ENCODE measurements around the gene NCR2. TPM values are rescaled to one million over a fixed set of nuclear protein-coding genes. Genes with fewer than 3 reads are reported as not detected.

Gene NCR2
- total RNA-seq, 1 experiment from 2014 or later = not detected

GRCh38 chr6:41366150-41366549 is 30.7 kb downstream of the NCR2 start:
- Mint-ChIP-seq H3K4me3 (ENCODE audit: unreplicated experiment) (no peak overlapping the region), H3K27me3 (ENCODE audit: insufficient read depth, unreplicated experiment) (peaks cover 47% of the 10 kb centered on the region), H3K36me3 (ENCODE audit: insufficient read depth, unreplicated experiment) (no peaks in the 10 kb centered on the region), H3K4me1 (ENCODE audit: insufficient read depth, unreplicated experiment) (no peaks in the 10 kb centered on the region), H3K27ac (ENCODE audit: low read depth, unreplicated experiment) (no peak overlapping the region), H3K9me3 (ENCODE audit: unreplicated experiment) (peaks cover 7% of the 10 kb centered on the region)
- ChIA-PET CTCF (interaction anchor here (0.6 to 0.8 kb wide), 3 partner anchors 32 to 386 kb away, joined by 3 read pairs; no protein-coding TSS in a partner anchor), POLR2A (no interaction called here)
- no peak for DNase-seq (ENCODE audit: unreplicated experiment)
- TF ChIP-seq CTCF (IDR thresholded peaks at IDR 0.05; ENCODE audit: unreplicated experiment) = no peak
- intact Hi-C loops (cut with micrococcal nuclease) = loop anchor here (5.0 kb wide), 2 partner anchors 96 to 676 kb away; no protein-coding TSS in a partner anchor
- BruUV-seq (replicated peaks) = no TSS peak

- CTCF ChIA-PET = interaction anchor here (0.6 to 3.2 kb wide), 19 partner anchors 12 to 755 kb away, joined by 3 to 35 read pairs (median 6); no protein-coding TSS in a partner anchor
- BruUV-seq (replicated peaks) = no TSS peak
- POLR2A ChIA-PET = interaction anchor here (0.6 to 0.7 kb wide), 2 partner anchors 420 to 1513 kb away, joined by 4 read pairs; no protein-coding TSS in a partner anchor
- no peaks in the 10 kb centered on the region for H3K36me3 Mint-ChIP-seq (ENCODE audit: insufficient read depth, unreplicated experiment)
- peaks cover 56% of the 10 kb centered on the region for H3K27me3 Mint-ChIP-seq (ENCODE audit: insufficient read depth, unreplicated experiment)
- intact Hi-C loops (cut with micrococcal nuclease) = loop anchor here (1.0 to 5.0 kb wide), 4 partner anchors 95 to 675 kb away; no protein-coding TSS in a partner anchor
- H3K4me3 Mint-ChIP-seq (ENCODE audit: unreplicated experiment) = no peak overlapping the region
- DNase-seq (ENCODE audit: unreplicated experiment) = no peak
- peaks cover 1% of the 10 kb centered on the region for H3K9me3 Mint-ChIP-seq (ENCODE audit: unreplicated experiment)
- H3K4me1 Mint-ChIP-seq (ENCODE audit: insufficient read depth, unreplicated experiment) = no peaks in the 10 kb centered on the region
- H3K27ac Mint-ChIP-seq (ENCODE audit: low read depth, unreplicated experiment) = no peak overlapping the region
- TF ChIP-seq CTCF (IDR thresholded peaks at IDR 0.05; ENCODE audit: unreplicated experiment) = no peak
Observed at GRCh38 chr6:41367061-41367460, 31.7 kb downstream of the NCR2 start.

GRCh38 chr6:41367700-41368099 is 32.3 kb downstream of the NCR2 start:
- Mint-ChIP-seq H3K36me3 (ENCODE audit: insufficient read depth, unreplicated experiment) (no peaks in the 10 kb centered on the region), H3K9me3 (ENCODE audit: unreplicated experiment) (no peaks in the 10 kb centered on the region), H3K27ac (ENCODE audit: low read depth, unreplicated experiment) (no peak overlapping the region), H3K4me3 (ENCODE audit: unreplicated experiment) (no peak overlapping the region), H3K4me1 (ENCODE audit: insufficient read depth, unreplicated experiment) (no peaks in the 10 kb centered on the region), H3K27me3 (ENCODE audit: insufficient read depth, unreplicated experiment) (peaks cover 62% of the 10 kb centered on the region)
- DNase-seq (ENCODE audit: unreplicated experiment) = peak; percentile 62
- BruUV-seq (replicated peaks) = no TSS peak
- intact Hi-C loops (cut with micrococcal nuclease) = loop anchor here (1.0 to 5.0 kb wide), 4 partner anchors 95 to 675 kb away; no protein-coding TSS in a partner anchor
- ChIA-PET CTCF (interaction anchor here (0.6 to 3.2 kb wide), 45 partner anchors 10 to 754 kb away, joined by 3 to 35 read pairs (median 5); no protein-coding TSS in a partner anchor), POLR2A (interaction anchor here (0.6 to 0.7 kb wide), 3 partner anchors 209 to 1513 kb away, joined by 3 to 4 read pairs (median 4); no protein-coding TSS in a partner anchor)
- TF ChIP-seq CTCF (IDR thresholded peaks at IDR 0.05; ENCODE audit: unreplicated experiment) = peak; percentile 74

GRCh38 chr6:41370488-41371111 is 35.2 kb downstream of the NCR2 start:
- no peaks in the 10 kb centered on the region for H3K9me3 Mint-ChIP-seq (ENCODE audit: unreplicated experiment)
- no TSS peak for BruUV-seq (replicated peaks)
- TF ChIP-seq CTCF (IDR thresholded peaks at IDR 0.05; ENCODE audit: unreplicated experiment) = no peak
- CTCF ChIA-PET = interaction anchor here (0.5 to 3.2 kb wide), 9 partner anchors 25 to 408 kb away, joined by 3 to 32 read pairs (median 4); no protein-coding TSS in a partner anchor
- H3K27ac Mint-ChIP-seq (ENCODE audit: low read depth, unreplicated experiment) = no peak overlapping the region
- H3K36me3 Mint-ChIP-seq (ENCODE audit: insufficient read depth, unreplicated experiment) = no peaks in the 10 kb centered on the region
- no peak overlapping the region for H3K4me3 Mint-ChIP-seq (ENCODE audit: unreplicated experiment)
- H3K4me1 Mint-ChIP-seq (ENCODE audit: insufficient read depth, unreplicated experiment) = no peaks in the 10 kb centered on the region
- POLR2A ChIA-PET = no interaction called here
- no peak for DNase-seq (ENCODE audit: unreplicated experiment)
- H3K27me3 Mint-ChIP-seq (ENCODE audit: insufficient read depth, unreplicated experiment) = peaks cover 51% of the 10 kb centered on the region
- intact Hi-C loops (cut with micrococcal nuclease) = no loop called here

Data from MCF 10A (cell line).